Testis (tissue), 3 donors: ENCODE results near the gene PPP1R13B. TPM values are rescaled to one million over a fixed set of nuclear protein-coding genes. Genes with fewer than 3 reads are reported as not detected.

ENCODE experiments used
- DNase-seq: peaks from one replicate; pipeline ENCODE4 v3.0.0-alpha.2; 2019
- H3K27ac ChIP-seq, 2 donors: fragments of 200-600 bp; sonication (generic); one replicate each; pipeline ENCODE4 v1.5.1; 2019
- H3K27me3 ChIP-seq: fragments of 200-600 bp; sonication (generic); one replicate; pipeline ENCODE4 v1.5.1; 2019
- H3K36me3 ChIP-seq: fragments of 200-600 bp; sonication (generic); one replicate; pipeline ENCODE4 v1.5.1; 2017; ENCODE audit warnings: low read depth; ENCODE audit errors: missing control alignments
- H3K4me1 ChIP-seq: fragments of 200-600 bp; sonication (generic); one replicate; pipeline ENCODE4 v1.5.1; 2019
- H3K4me3 ChIP-seq, 2 donors: fragments of 200-600 bp; sonication (generic); one replicate each; pipeline ENCODE4 v1.5.1; 2017 to 2019
- H3K9me3 ChIP-seq: fragments of 200-600 bp; sonication (generic); one replicate; pipeline ENCODE4 v1.5.1; 2017
- POLR2A ChIP-seq: fragments of 450-650 bp; IDR thresholded peaks from one replicate; pipeline ENCODE4 v1.6.1; 2017; ENCODE audit warnings: antibody characterized with exemption, mild to moderate bottlenecking, moderate library complexity
- WGBS, 2 donors: methylation state at CpG; one replicate each; pipeline ENCODE4 v1.1.5; 2018; 5-methylcytosine and 5-hydroxymethylcytosine counted together
- intact Hi-C: fragments of 100-400 bp; cut with DNase I; formaldehyde crosslinking; loops from one replicate; pipeline ENCODE4 v1.15.1; 2023; ENCODE audit warnings: low total_unique reads
- polyA plus RNA-seq: library from polyadenylated mRNA; stranded (reverse); fragments of 350-450 nt; fragmentation: Illumina TruSeq; extraction: RNeasy Lipid Tissue Mini Kit (QIAGEN cat#74804); gene quantifications from one replicate; pipeline ENCODE4 v1.2.3, GENCODE V29; 2014; ENCODE audit warnings: low read depth, low replicate concordance; ENCODE audit not compliant: insufficient read depth
- total RNA-seq, 2 donors: library from RNA; depleted of rRNA; stranded (reverse); fragments of >200 nt; gene quantifications; one replicate each; pipeline ENCODE4 v1.2.3, GENCODE V29; 2016
- TF ChIP-seq, protein P1 (sequence below), 3 experiments: fragments of 450-650 bp in 2 of 3; fragments of 200-600 bp in 1 of 3; sonication (generic) in 1 of 3; IDR thresholded peaks; one replicate each; pipeline ENCODE4 v1.5.1; 2016 to 2019; ENCODE audit warnings: antibody characterized with exemption in 3 of 3, mild to moderate bottlenecking in 2 of 3, moderate library complexity in 1 of 3

Gene PPP1R13B
- total and polyA plus RNA-seq, 3 donors from 2014 or later: 73.1 to 89.2 (median 82.4) TPM

DNA sequence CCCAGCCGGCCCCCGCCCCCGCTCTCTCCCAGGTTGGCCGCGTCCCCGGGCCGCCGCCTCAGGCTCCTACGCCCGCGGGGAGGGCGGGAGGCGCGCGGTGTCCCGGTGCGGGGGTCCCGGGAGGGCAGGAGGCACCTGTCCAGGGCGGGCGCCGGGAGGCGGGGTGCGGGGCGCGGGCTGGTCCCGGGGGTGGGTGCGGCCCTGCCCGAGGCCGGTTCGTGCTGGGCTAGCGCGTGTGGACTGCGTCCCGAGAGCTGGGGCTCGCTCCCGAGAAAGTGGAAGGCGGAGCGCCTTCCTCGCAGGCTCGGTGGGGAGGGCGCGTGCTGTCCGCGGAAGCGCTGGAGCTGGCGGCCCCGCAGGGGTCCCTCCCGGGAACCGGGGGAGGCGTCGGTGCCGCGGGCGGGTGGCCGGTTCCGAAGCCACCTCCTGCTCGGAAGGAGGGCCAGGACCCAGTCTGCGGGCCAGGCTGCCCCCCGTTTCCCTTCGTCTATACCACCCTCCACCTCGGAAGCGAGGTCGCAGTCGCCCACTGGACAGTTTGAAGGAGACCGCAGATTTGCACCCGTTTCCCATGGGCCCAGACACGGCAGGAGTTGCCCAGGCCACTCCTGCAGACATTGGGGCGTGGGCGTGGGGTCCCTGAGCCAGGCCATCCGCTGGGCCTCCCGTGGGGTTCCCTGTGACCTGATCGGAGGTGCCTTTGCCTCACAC lies 131.1 kb downstream of the PPP1R13B start:
- intact Hi-C loops: no loop called here
- Histone ChIP-seq H3K27ac (peak overlapping the region; percentile 72 to 86), H3K36me3 (no peaks in the 10 kb centered on the region), H3K4me1 (peaks cover 36% of the 10 kb centered on the region), H3K4me3 (peak overlapping the region; percentile 77 to 91), H3K9me3 (no peaks in the 10 kb centered on the region), H3K27me3 (no peaks in the 10 kb centered on the region)
- 3 to 10% methylated on average over 6 to 50 of the region's 72 CpGs for WGBS, 2 donors
- no peak for TF ChIP-seq POLR2A
- TF ChIP-seq, protein P1, sequence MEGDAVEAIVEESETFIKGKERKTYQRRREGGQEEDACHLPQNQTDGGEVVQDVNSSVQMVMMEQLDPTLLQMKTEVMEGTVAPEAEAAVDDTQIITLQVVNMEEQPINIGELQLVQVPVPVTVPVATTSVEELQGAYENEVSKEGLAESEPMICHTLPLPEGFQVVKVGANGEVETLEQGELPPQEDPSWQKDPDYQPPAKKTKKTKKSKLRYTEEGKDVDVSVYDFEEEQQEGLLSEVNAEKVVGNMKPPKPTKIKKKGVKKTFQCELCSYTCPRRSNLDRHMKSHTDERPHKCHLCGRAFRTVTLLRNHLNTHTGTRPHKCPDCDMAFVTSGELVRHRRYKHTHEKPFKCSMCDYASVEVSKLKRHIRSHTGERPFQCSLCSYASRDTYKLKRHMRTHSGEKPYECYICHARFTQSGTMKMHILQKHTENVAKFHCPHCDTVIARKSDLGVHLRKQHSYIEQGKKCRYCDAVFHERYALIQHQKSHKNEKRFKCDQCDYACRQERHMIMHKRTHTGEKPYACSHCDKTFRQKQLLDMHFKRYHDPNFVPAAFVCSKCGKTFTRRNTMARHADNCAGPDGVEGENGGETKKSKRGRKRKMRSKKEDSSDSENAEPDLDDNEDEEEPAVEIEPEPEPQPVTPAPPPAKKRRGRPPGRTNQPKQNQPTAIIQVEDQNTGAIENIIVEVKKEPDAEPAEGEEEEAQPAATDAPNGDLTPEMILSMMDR (IDR thresholded peaks at IDR 0.05): no peak
- no peak for DNase-seq

DNA sequence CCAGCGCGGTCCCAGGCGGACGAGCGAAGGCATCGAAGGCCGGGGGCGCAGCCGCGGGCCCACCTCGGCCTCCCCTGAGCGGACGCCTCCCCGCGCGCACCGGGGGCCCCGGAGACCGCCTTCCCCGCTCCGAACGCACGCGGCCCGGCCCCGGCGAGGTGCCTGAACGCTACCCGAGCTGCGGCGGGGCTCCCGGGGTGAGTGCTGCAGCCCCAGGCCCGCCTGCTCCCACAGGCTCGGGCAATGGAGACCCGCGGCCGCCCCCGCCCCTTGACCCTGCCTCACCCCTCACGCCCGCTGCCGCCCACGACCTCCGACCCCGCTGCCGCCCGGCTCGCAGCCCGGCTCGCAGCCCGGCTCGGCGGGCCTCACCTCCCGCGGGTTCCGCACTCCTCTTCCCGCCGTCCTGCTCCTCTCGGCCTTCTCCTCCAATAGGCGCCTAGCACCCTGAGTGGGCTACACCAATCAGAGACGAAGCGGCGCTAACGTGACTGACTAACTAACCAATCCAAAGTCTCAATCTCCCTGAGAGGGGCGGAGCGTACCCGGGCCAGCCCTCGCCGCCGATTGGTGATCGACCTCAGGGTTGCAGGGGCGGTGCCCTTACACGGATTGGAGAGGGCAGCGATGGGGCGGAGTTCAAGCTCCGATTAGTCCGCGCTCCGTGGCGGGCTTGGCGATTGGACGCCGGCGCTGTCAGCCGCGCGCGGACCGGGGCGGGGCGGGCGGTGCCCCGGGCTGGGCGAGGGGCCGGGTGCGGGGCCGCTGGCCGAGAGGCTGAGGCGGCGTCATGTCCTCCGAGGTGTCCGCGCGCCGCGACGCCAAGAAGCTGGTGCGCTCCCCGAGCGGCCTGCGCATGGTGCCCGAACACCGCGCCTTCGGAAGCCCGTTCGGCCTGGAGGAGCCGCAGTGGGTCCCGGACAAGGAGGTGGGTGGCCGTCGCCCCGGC lies 132.0 kb downstream of the PPP1R13B start, which contains the start of the genes XRCC3 and ZFYVE21:
Gene XRCC3, minus strand, starts transcription at position 400 of the 949 bp plus-strand sequence. CDS start 4,364 bp downstream, outside the sequence.
Gene ZFYVE21, plus strand, starts transcription at position 759 of the 949 bp plus-strand sequence. Its CDS starts 32 bp downstream, at position 791.
- Histone ChIP-seq H3K36me3 (no peaks in the 10 kb centered on the region), H3K27me3 (no peaks in the 10 kb centered on the region), H3K27ac (peak within 1 kb of the TSS; percentile 72 to 86), H3K9me3 (no peaks in the 10 kb centered on the region), H3K4me3 (peak within 1 kb of the TSS; percentile 77 to 91), H3K4me1 (peaks cover 36% of the 10 kb centered on the region)
- DNase-seq: peak; percentile 100
- WGBS, 2 donors: 0% methylated on average over 16 to 82 of the region's 121 CpGs
- intact Hi-C loops: no loop called here
- TF ChIP-seq POLR2A: no peak
- TF ChIP-seq, protein P1 (IDR thresholded peaks at IDR 0.05): peak in 1 of 3 experiments; percentile 22

DNA sequence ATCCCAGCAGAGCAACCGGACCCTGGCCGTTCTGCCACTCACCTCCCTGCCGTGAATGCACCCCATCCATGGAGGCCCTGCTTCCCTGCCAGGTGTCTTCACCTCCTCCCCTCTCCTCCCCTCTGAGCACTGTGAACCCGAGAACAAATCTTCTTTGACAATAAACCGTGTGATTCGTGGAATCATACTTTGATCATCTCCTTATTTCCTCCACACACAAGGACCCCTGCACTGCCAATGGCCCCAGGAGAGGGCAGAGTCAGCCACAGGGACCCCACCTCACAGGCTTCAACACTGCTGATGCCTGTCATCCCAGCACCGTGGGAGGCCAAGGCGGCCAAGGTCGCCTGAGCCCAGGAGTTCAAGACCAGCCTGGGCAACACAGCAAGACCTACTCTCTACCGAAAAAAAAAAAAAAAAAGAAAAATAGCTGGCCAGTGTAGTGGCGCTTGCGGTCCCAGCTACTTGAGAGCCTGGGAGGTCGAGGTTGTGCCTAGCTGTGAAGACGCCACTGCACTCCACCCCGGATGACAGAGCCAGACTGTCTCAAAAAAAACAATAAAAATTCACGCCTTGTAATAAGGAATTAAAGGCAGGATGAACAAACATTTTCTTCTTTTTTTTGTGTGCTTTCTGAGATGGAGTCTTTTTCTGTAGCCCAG lies 133.2 kb downstream of the PPP1R13B start:
- no peaks in the 10 kb centered on the region for H3K27me3 ChIP-seq
- no peak for DNase-seq
- no peak for TF ChIP-seq POLR2A
- TF ChIP-seq, protein P1 (IDR thresholded peaks at IDR 0.05): no peak
- no peaks in the 10 kb centered on the region for H3K36me3 ChIP-seq
- H3K27ac ChIP-seq: no peak overlapping the region
- H3K4me3 ChIP-seq: no peak overlapping the region
- no peaks in the 10 kb centered on the region for H3K9me3 ChIP-seq
- 60 to 64% methylated on average over 16 of the region's 16 CpGs for WGBS, 2 donors
- intact Hi-C loops: no loop called here
- peaks cover 36% of the 10 kb centered on the region for H3K4me1 ChIP-seq

DNA sequence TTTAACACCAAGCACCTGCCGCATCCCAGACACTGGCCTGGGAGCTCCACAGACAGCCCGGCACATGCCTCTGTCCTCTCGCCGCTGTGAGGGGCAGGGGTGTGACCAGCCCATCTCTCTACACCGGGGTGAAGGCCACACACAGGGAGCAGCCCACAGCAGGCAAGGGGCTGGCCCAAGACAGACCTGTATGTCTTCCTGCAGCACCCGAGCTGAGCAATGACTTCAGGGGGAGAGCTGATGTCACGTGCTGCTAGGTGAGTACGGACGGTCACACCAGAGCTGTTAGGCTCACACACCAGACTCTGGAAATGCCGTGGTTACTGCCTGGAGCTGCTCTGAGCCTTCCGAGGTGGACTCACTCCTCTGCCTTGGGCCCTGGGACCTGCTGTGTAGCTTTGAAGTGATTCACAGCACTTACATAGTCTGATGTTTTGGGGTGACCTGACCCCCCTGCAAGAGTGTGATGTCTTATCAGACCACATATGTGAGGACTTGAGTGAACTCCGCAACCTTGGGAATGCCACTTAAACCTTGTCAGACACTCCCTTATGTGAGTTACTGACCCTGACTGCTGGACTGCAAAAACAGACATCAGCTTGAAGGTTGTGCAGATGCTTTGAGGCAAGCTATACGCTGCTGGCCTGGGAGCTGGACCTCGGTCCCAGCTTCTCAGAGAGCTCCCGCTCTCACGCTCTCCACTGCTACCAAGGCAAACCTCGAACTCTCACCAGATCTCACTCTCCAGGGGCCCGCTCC lies 133.9 kb downstream of the PPP1R13B start:
- Histone ChIP-seq H3K27ac (no peak overlapping the region), H3K9me3 (no peaks in the 10 kb centered on the region), H3K36me3 (no peaks in the 10 kb centered on the region), H3K4me1 (peaks cover 36% of the 10 kb centered on the region), H3K4me3 (no peak overlapping the region), H3K27me3 (no peaks in the 10 kb centered on the region)
- intact Hi-C loops: no loop called here
- no peak for TF ChIP-seq POLR2A
- TF ChIP-seq, protein P1 (IDR thresholded peaks at IDR 0.05): no peak
- WGBS, 2 donors: 72 to 75% methylated on average over 16 to 18 of the region's 18 CpGs
- DNase-seq: no peak
